Measurements from ENCODE around the gene WDR46. TPM values are rescaled to one million over a fixed set of nuclear protein-coding genes. Genes with fewer than 3 reads are reported as not detected.
A peak's percentile ranks its signal among the peaks of the same experiment; 100 is the strongest.

WDR46 gene
- total and polyA plus RNA-seq, 2 of the 13 experiments (the other 11 are each of a cell fraction or from before 2014, with no cell fraction given), result 47.4 to 105 TPM

DNA sequence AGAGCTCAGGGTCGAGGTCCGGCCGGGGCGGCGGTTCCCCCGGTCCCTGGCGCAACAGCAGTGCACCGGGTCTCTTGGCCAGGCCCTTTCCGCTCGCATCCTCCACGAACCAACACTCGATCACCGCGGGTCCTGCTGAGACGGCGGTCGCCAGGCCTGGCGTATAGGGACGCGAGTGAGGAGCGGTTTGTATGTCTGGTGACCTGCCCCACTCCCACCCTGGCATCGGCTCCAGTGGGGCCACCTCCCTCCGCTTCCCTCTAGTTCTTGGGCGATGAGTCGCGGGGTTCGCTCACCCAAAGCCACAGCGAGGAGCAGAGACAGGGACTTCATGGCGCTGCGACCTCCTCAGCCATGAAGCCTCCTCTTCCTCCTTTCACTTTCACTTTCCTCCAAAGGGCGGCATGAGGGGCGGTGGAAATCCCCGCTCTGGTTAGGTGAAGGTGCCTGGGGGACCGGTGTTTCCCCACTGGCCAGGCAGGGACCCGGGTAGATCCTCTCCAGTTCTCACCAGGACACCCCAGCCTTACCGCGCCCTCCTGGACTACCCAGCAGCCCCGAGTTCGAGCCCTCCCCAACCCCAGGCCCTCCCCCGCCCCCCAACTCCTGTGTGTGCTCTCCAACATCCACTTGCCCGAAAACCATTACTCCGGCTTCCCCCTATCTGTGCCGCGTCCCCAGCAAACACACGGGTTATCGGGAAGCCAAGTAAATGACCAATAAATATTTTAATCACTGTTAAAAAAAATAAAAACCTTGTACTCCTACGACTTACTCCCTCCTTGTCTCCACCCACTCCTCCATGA, 24.9 kb upstream of the WDR46 start, which contains the start of gene TAPBP (continued):
- TF ChIP-seq, protein P1, sequence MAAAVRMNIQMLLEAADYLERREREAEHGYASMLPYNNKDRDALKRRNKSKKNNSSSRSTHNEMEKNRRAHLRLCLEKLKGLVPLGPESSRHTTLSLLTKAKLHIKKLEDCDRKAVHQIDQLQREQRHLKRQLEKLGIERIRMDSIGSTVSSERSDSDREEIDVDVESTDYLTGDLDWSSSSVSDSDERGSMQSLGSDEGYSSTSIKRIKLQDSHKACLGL (CRISPR knock-in tag; IDR thresholded peaks at IDR 0.05), result 0 out of 2 replicates have a peak, but pooled peaks have one; percentile 42
- TF ChIP-seq ZNF558 (CRISPR knock-in tag; IDR thresholded peaks at IDR 0.05; ENCODE audit: borderline replicate concordance) (no peak), CHCHD3 (CRISPR knock-in tag; IDR thresholded peaks at IDR 0.05) (0 out of 2 replicates have a peak, but pooled peaks have one; percentile 53), ZNF570 (CRISPR knock-in tag; IDR thresholded peaks at IDR 0.05; ENCODE audit: borderline replicate concordance) (no peak), SMAD3 (CRISPR knock-in tag; IDR thresholded peaks at IDR 0.05) (no peak), ZNF292 (CRISPR knock-in tag; IDR thresholded peaks at IDR 0.05; ENCODE audit: borderline replicate concordance, low read depth) (0 out of 2 replicates have a peak, but pooled peaks have one; percentile 33), SKI (IDR thresholded peaks at IDR 0.05; ENCODE audit: partially characterized antibody) (no peak), ATM (IDR thresholded peaks at IDR 0.05; ENCODE audit: borderline replicate concordance) (no peak), KLF9 (CRISPR knock-in tag; IDR thresholded peaks at IDR 0.05; ENCODE audit: low read depth) (no peak), EED (CRISPR knock-in tag; IDR thresholded peaks at IDR 0.05) (peak; percentile 66; the same call in 1 of the 2 replicates), EEA1 (CRISPR knock-in tag; IDR thresholded peaks at IDR 0.05; ENCODE audit: borderline replicate concordance) (peak; percentile 36; the same call in 1 of the 2 replicates), GATAD2A (CRISPR knock-in tag; IDR thresholded peaks at IDR 0.05) (peak; percentile 19; the same call in 1 of the 2 replicates), SUZ12 (IDR thresholded peaks at IDR 0.05; ENCODE audit: low read depth, low read length) (no peak), JUN (CRISPR knock-in tag; IDR thresholded peaks at IDR 0.05) (no peak), CHD4 (IDR thresholded peaks at IDR 0.05; ENCODE audit: borderline replicate concordance, low read length) (no peak), HNRNPUL1 (IDR thresholded peaks at IDR 0.05; ENCODE audit: low read depth, low read length) (no peak), ERF (CRISPR knock-in tag; IDR thresholded peaks at IDR 0.05) (peak; percentile 14; the same call in 1 of the 2 replicates), AGO1 (IDR thresholded peaks at IDR 0.05; ENCODE audit: low read depth, low read length, poor library complexity, severe bottlenecking) (peak; percentile 94)
- TF ChIP-seq, protein P2, sequence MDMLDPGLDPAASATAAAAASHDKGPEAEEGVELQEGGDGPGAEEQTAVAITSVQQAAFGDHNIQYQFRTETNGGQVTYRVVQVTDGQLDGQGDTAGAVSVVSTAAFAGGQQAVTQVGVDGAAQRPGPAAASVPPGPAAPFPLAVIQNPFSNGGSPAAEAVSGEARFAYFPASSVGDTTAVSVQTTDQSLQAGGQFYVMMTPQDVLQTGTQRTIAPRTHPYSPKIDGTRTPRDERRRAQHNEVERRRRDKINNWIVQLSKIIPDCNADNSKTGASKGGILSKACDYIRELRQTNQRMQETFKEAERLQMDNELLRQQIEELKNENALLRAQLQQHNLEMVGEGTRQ (IDR thresholded peaks at IDR 0.05; ENCODE audit: low read depth, low read length), result no peak
- TF ChIP-seq, protein P2 (CRISPR knock-in tag; IDR thresholded peaks at IDR 0.05; ENCODE audit: borderline replicate concordance), result no peak
- TF ChIP-seq, protein P3, sequence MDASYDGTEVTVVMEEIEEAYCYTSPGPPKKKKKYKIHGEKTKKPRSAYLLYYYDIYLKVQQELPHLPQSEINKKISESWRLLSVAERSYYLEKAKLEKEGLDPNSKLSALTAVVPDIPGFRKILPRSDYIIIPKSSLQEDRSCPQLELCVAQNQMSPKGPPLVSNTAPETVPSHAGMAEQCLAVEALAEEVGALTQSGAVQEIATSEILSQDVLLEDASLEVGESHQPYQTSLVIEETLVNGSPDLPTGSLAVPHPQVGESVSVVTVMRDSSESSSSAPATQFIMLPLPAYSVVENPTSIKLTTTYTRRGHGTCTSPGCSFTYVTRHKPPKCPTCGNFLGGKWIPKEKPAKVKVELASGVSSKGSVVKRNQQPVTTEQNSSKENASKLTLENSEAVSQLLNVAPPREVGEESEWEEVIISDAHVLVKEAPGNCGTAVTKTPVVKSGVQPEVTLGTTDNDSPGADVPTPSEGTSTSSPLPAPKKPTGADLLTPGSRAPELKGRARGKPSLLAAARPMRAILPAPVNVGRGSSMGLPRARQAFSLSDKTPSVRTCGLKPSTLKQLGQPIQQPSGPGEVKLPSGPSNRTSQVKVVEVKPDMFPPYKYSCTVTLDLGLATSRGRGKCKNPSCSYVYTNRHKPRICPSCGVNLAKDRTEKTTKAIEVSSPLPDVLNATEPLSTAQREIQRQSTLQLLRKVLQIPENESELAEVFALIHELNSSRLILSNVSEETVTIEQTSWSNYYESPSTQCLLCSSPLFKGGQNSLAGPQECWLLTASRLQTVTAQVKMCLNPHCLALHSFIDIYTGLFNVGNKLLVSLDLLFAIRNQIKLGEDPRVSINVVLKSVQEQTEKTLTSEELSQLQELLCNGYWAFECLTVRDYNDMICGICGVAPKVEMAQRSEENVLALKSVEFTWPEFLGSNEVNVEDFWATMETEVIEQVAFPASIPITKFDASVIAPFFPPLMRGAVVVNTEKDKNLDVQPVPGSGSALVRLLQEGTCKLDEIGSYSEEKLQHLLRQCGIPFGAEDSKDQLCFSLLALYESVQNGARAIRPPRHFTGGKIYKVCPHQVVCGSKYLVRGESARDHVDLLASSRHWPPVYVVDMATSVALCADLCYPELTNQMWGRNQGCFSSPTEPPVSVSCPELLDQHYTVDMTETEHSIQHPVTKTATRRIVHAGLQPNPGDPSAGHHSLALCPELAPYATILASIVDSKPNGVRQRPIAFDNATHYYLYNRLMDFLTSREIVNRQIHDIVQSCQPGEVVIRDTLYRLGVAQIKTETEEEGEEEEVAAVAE (CRISPR knock-in tag; IDR thresholded peaks at IDR 0.05; ENCODE audit: borderline replicate concordance), result 0 out of 2 replicates have a peak, but pooled peaks have one; percentile 56
- TF ChIP-seq, protein P4, sequence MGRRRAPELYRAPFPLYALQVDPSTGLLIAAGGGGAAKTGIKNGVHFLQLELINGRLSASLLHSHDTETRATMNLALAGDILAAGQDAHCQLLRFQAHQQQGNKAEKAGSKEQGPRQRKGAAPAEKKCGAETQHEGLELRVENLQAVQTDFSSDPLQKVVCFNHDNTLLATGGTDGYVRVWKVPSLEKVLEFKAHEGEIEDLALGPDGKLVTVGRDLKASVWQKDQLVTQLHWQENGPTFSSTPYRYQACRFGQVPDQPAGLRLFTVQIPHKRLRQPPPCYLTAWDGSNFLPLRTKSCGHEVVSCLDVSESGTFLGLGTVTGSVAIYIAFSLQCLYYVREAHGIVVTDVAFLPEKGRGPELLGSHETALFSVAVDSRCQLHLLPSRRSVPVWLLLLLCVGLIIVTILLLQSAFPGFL (CRISPR knock-in tag; IDR thresholded peaks at IDR 0.05), result no peak
